22Rv1 (cell line): ENCODE data around the gene ZNF316.
"Not testable (repeated sequence)": the region's sequence is repeated elsewhere in the genome, so short reads cannot be mapped to it uniquely, and the experiment has no call there.

ENCODE experiments used
- H3K27ac ChIP-seq: fragments of 450-650 bp; 2 replicates; pipeline ENCODE4 v1.5.1; 2017
- ZFX ChIP-seq: fragments of 450-650 bp; IDR thresholded peaks from 2 replicates; pipeline ENCODE4 v1.6.1; 2017; ENCODE audit warnings: antibody characterized with exemption, borderline replicate concordance
- TF ChIP-seq, protein P1 (sequence below): fragments of 450-650 bp; IDR thresholded peaks from 2 replicates; pipeline ENCODE4 v1.5.1; 2017; ENCODE audit warnings: mild to moderate bottlenecking

ZNF316 gene

DNA sequence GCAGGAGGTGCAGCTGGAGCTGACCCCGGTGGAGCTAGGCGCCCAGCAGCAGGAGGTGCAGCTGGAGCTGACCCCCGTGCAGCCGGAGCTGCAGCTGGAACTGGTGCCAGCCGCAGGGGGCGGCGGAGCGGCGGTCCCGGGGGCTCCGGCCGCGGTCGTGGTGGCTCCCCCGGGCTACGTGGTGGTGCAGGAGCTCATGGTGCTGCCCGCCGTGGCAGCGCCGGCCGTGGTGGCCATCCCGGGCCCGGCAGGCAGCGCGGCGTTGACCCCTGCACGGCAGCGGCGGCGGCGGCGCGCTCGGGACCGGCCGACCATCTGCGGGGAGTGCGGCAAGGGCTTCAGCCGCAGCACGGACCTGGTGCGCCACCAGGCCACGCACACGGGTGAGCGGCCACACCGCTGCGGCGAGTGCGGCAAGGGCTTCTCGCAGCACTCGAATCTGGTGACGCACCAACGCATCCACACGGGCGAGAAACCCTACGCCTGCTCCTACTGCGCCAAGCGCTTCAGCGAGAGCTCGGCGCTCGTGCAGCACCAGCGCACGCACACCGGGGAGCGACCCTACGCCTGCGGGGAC is 14.9 kb upstream of the ZNF316 start:
- no peak overlapping the region for H3K27ac ChIP-seq

DNA sequence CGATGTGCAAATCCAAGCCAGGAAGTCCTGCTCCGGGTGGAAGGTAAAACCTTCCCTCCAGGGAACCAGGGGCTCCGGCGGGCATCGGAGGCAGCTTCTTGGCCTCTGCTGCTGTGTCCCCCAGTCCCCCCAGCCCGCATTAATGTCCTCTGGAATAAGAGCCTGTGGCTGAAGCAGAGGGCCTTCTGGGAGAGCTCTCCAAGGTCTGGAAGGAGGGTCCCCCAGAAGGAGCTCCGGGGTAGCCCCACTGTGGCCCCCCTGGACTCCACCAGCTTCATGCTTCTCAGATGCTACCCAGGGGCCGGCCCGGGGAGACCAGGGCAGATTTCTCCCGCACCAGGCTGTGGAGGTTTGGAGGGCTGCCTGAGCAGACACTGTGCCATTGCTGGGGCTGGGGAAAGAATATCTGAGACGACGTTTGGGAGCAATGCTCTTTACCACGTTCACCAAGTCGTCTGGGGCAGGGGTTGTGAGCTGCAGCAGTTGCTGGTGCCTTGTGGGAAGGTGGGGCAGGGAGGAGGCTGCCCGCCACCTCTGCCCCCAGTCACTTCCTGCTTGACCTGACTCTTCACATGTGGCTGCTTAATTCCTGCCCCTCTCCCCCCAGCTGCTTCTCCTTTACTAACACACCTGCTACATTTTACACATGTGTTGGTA is 13.4 kb upstream of the ZNF316 start:
- TF ChIP-seq, protein P1, sequence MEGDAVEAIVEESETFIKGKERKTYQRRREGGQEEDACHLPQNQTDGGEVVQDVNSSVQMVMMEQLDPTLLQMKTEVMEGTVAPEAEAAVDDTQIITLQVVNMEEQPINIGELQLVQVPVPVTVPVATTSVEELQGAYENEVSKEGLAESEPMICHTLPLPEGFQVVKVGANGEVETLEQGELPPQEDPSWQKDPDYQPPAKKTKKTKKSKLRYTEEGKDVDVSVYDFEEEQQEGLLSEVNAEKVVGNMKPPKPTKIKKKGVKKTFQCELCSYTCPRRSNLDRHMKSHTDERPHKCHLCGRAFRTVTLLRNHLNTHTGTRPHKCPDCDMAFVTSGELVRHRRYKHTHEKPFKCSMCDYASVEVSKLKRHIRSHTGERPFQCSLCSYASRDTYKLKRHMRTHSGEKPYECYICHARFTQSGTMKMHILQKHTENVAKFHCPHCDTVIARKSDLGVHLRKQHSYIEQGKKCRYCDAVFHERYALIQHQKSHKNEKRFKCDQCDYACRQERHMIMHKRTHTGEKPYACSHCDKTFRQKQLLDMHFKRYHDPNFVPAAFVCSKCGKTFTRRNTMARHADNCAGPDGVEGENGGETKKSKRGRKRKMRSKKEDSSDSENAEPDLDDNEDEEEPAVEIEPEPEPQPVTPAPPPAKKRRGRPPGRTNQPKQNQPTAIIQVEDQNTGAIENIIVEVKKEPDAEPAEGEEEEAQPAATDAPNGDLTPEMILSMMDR = no peak
- TF ChIP-seq ZFX = no peak
- no peak overlapping the region for H3K27ac ChIP-seq

More for the DNA sequence above, 14.9 kb upstream of the ZNF316 start:
- TF ChIP-seq, protein P1 = no peak
- TF ChIP-seq ZFX = no peak

DNA sequence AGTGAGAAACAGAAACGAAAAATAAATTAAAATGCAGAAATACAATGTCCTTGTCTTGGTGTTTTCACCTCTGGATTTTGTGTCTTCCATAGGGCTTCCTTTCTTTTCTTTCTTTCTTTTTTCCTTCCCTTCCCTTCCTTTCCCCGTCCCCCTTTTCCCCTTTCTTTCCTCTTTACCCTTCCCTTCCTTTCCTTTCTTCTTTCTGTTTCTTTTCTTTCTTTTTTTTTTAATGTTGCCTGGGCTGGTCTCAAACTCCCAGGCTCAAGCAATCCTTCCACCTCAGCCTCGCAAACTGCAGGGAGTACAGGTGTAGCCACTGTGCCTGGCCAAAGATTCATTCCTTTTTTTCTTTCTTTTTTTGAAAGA is 12.9 kb upstream of the ZNF316 start:
- H3K27ac ChIP-seq = no peak overlapping the region
- TF ChIP-seq ZFX = no peak
- TF ChIP-seq, protein P1 = no peak

DNA sequence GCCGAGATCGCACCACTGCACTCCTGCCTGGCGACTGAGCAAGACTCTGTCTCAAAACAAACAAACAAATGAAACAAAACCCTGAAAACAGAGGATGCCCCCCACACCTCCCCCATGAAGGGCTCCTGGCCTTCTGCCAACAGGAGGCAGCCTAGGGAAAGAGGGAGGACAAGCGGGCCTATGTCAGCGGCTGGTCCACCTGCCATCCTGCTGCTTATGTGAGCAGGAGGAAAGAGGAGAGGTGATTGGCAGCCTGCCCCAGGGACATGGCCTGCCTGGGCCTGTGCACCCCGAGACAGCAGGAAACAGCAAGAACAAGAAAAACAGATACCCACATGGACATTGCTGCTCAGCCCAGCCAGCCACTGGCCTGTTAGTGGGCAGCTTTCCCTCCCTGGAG is 9.1 kb upstream of the ZNF316 start:
- TF ChIP-seq, protein P1 = no peak
- no peak for TF ChIP-seq ZFX
- H3K27ac ChIP-seq = no peak overlapping the region

DNA sequence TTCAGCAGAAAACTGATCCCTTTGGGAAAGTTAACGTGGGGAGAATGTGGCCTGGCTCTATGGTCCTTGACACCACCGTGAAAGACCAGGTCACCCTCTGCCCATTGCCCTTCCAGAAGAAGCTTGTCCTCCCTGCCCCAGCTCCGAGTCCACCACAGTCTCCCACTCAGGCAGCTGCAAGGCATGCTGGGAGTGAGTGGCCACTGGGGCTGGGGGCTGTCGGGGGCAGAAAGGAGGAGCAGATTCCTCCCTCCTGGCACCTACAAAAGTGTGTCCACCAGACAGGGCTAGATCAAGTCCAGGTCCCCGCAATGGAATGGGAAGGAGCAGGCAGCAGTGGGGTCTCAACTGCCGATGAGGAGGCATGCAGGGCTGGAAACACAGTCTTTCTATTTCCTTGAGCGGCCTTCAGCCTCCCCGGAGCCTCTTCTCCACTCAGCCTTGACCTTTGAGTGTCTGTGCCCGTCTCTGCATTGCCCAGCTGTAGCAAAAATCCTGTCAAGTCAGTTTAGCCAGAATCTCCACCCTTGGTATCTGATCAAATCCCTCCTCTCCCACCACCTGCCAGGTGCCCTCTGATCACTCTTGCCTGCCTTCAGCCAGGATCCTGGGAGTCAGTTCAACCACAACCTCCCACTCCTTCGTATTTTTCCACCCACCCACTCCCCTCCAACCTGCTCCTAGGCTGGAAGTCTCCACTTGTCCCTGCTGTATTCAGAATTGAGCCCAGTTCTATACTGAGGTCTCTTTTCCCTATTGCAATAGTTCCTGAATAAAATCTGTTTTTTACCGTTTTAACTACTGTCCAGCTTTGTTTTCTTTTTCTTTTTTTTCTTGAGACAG is 6.9 kb upstream of the ZNF316 start:
- no peak for TF ChIP-seq ZFX
- TF ChIP-seq, protein P1 = no peak
- H3K27ac ChIP-seq = peak overlapping the region; percentile 12; the same call in 1 of the 2 replicates

DNA sequence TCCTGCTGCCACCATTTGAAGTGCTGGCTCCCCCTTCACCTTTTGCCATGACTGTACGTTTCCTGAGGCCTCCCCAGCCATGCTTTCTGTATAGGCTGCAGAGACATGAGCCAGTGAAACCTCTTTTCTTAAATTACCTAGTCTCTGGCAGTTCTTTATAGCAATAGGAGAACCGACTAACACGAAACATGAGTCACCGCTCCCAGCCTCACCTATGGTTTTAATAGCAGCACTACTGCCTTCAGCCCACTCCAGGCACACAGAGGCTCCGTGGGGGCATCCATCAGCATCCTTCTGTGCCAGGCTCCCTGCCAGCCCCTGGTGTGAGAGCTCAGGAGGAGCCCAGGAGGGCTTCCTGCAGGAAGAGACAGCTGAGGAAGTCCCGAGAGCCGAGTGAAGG is 5.5 kb upstream of the ZNF316 start:
- no peak overlapping the region for H3K27ac ChIP-seq
- TF ChIP-seq ZFX = no peak
- TF ChIP-seq, protein P1 = no peak

DNA sequence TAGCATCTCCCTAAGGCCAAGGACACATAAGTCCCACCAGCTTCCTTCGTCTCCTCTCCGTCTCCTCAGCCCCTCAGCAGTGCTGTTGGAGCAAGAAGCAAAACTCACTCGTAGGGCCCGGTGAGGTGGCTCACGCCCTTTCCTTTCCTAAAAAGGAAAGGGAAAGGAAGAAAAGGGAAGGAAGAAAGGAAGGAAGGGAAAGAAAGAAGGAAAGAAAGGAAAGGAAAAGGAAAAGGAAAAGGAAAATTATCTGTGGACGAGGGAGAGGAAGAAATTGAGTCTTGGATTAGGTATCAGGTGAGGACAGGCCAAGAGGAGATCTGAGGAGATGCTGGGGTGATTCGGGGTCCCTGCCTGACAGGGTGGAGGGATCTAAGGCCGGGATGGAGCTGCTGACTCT is 3.1 kb upstream of the ZNF316 start:
- TF ChIP-seq ZFX = no peak
- TF ChIP-seq, protein P1 = no peak
- H3K27ac ChIP-seq = no peak overlapping the region

DNA sequence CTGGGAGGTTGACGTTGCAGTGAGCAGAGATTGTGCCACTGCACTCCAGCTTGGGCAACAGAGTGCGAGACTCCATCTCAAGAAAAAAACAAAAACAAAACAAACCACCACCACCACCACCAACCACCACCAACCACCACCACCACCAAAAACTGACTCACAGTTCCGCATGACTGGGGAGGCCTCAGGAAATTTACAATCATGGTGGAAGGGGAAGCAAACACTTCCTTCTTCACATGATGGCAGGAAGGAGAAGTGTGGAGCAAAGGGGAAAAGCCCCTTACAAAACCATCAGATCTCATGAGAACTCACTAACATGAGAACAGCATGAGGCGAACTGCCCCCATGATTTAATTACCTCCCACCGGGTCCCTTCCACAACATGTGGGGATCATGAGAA is 2.1 kb upstream of the ZNF316 start:
- H3K27ac ChIP-seq = not testable (repeated sequence)
